MM.1S (cell line): Measurements from ENCODE around the gene SLC25A29.

Source experiments
- CTCF ChIP-seq: fragments of 300-600 bp; sonication (generic); IDR thresholded peaks from 2 replicates; pipeline ENCODE4 v1.5.1; 2016; ENCODE audit warnings: antibody characterized with exemption, low read length, mixed read lengths
- EZH2 ChIP-seq: fragments of 300-600 bp; sonication (generic); optimal IDR thresholded peaks from 2 replicates; pipeline ENCODE3; 2017; ENCODE audit warnings: low read depth, mild to moderate bottlenecking, antibody characterized with exemption, low read length, mixed read lengths

DNA sequence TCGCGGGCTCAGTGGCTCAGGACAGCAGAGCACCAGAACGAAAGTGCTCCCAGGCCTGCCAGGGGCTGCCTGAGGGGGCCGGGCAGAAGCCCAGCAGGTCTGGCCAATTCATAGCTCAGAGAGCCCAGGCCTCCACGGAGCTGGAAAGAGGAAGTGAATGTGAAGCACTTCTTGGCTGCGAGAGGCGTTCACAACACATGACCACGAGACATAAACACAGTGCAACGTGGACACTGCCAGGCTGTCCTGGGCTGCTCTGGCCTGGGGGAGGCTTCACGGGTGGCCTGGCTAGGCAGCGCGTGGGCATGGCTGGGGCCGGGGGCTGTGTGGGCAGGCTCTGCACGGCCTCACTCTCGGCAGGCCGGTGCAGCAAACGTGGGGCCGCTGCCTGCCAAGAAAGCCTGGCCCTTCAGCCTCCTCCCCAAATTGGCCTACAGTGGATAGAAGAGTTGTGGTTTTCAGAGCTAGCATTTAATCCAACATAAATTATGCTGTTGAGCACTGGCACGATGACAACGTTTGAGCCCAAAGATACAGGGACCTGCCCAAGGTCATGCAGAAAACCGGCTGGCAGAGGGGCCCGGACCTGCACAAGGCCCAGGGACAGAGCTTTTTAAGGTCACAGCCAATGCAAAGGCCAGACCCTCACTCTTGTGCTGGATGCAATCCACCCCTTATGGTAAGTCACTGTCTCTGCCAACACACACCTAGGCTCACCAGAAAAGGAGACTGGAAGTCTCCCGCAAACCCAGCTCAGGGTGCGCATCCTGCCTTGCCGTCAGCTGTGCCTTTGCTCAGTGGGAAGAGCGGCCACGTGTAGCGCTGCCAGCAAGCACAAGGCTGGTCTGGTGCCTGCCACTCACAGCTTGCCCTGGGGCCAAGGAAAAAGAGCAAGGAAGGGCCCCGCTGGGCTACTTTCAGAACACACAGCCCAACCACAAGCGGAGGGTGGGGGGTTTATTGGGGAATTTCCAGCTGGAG is 8.6 kb downstream of the SLC25A29 start:
- no peak for TF ChIP-seq CTCF
- no peak for TF ChIP-seq EZH2
